NCI-H748 (cell line): ENCODE measurements around the gene SAMD4B.
"Not testable (repeated sequence)": the region's sequence is repeated elsewhere in the genome, so short reads cannot be mapped to it uniquely, and the experiment has no call there.

ENCODE experiments used
- DNase-seq: peaks from one replicate; lab custom pipeline; 2025; ENCODE audit not compliant: unreplicated experiment; lab: John Stamatoyannopoulos, UW

Gene SAMD4B

DNA sequence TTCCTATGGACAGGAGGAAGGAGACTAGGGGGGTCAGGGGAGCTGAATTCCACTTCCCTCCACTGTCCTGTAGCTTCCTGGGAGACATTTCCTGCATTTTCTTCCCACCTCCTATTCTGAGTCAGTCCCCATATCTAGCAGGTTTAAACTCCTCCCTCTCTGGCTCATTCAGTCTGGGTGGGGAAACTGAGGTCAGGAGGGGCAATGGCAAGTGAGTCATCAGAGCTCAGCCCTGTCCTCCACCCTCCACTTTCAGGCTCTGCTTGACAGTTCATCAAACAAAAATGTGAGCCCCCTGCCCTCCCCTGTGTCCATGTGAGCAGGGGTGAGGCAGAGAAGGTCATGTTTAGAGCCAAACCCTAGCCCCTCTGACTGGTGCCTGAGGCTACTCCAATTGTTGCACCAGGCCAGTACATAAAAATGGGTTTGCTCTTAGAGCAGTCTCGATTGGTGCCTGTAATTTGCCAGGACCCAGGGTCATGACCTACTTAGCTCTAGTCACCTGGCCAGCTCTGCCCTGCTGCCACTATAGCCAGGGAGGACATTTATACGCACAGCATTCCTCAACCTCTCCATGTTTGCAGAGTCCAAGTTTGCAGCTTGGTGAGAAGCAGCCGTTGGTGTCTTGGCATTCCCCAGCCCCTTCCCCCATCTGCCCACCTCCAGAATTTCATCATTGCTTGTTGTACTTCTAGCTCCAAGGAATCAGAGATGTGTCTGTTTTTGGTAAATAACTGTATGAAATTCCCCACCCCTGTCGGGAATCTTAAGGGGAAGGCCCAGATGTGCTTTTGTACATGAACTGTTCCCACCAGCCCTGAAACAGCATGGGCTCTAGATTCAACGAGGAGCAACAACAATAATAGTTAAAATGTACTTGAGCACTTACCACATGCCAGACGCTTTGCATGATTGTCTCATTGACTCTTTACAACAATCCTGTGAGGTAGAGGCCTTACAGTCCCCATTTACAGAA is 20.7 kb downstream of the SAMD4B start:
- DNase-seq = no peak

DNA sequence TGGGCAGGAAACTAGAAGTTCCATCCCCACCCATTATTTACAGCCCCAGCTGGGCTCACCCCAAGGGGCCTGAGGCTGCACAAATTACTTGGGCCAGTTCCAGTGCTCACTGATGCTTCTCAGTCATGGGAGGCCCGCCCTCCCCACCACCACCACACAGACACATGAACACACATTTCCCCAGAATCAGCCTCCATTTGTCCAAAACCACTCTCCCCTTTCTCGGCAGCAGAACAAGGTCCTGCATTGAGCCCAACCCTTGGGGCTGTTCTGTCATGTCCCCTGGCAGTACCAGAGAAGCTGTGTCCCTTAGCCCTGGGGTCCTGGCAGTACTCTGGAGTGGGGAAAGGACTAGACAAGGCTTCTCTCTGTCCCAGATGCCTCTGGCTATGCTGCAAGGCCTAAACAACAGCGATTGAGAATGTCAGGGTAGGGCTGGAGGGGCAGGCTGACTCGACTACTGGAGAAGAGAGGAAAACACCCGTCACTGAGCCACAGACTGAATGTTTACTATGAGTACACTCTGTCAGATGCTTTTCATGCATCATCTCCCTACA is 21.8 kb downstream of the SAMD4B start:
- DNase-seq = no peak

DNA sequence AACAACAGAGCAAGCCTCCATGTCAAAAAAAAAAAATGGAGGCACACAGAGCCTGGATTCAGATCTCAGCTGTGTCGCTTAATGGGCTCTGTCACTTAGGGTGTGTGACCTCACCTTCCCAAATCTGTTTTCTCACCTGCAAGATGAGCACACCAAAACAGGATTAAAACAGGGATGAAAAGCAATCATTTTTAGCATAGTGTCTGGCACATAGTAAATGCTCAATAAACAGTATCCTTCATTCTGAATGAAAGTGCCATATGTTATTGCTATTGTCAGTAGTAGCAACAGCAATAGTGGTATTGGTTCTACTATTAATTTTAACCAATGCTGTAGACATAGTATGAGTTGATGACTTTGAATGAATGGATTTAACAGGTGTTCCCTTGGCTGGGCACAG is 23.3 kb downstream of the SAMD4B start:
- no peak for DNase-seq

DNA sequence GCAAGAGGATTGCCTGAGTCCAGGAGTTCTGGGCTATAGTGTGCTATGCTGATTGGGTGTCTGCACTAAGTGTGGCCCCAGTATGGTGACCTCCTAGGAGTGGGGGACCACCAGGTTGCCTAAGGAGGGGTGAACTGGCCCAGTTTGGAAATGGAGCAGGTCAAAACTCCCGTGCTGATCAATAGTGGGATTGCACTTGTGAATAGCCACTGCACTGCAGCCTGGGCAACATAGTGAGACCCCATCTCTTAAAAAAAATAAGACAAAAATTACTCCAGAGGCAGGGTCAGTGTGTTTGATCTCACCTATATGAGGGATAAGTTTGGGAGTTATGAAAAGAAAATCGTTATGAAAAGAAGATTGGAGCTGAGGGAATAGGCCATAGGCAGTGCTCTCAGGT is 27.0 kb downstream of the SAMD4B start:
- no peak for DNase-seq

DNA sequence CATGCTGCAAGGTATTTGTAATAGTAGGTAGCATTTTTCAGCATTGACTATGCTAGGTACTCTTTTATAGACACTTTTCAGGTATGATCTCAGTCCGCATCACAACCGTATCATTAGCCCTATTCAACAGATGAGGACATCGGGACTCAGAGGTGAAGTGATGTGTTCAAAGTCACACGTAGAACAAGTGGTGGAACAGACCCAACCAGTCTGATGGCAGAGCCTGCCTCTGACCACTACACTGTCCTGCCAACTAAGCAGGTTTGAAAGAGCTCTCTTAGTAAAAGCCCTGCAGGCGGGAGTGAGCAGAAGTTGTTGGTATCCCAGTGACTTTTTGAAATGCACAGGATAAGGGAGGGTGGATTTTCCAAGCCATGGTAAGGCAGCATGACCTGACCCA is 28.5 kb downstream of the SAMD4B start:
- DNase-seq = no peak

DNA sequence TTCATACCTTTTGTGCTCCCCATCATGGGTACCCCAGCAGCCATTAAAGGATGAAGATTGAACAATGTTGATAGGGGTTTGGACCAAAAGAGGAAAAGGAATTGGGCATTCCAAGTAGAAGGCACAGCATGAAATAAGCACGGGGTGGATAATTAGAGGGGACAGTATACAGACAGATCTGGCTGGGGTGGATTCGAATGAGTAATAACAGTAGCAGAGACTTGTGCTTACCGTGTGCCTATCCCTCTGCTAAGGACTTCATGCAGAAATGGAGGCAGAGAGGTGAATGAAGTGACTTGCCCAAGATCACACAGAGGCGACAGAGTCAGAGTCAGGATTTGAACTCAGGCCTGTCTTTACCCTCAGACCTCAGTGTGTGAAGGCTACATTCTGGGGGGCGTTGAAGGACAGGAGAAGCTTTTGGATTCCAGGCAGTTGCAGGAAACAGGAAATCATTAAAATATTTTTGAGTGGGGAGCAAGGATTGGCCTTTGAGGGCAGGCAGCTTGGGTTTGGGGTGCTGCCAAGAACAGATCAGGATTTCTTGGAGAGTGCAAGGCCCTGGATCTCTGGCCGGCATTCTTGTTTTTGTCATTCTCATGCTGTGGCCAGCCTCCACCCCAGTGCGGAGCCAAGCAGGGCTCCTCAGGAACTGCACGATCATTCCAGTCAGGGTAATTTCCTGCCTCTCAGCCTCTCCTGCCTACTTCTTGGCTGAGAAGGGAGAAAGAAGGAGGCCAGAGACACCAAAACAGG is 30.0 kb downstream of the SAMD4B start:
- no peak for DNase-seq

DNA sequence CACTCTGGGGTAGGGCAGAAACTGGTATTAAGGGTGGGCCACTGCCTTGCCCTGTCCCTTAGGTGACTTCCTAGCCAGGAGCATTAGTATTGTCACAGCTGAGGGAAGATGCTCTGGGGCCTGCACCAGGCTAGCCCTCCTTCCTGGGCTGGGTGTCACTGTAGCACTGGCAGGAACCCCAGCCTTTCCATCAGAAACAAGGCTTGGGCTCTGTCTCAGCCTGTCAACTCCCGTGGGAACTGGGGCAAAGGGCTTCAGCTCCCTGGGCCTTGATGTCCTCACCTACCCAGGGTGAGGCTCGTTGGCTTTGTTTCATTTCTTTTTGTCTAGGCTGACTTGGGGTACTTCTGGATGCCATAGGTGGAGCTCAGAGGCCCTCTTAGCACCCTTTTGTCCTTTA is 30.7 kb downstream of the SAMD4B start:
- DNase-seq = no peak

DNA sequence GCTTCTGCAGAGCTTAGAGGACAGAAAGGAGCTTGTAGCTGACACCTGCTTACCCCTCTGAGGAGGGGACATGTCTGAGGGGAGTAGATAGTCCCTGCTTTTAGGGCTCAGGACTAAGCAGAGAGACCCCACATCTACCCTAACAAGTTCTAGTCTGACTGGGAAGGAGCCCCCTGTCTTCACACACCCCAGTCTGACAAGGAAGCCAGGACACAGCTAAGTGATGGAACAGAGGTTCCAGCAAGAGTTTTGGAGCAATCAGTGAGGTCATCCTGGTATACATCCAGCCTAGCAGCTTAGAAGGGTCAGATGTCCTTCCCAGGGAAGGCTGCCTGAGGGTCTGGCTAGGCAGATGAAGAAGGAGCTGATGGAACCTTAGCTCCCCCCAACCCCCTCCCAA is 33.7 kb downstream of the SAMD4B start:
- no peak for DNase-seq

DNA sequence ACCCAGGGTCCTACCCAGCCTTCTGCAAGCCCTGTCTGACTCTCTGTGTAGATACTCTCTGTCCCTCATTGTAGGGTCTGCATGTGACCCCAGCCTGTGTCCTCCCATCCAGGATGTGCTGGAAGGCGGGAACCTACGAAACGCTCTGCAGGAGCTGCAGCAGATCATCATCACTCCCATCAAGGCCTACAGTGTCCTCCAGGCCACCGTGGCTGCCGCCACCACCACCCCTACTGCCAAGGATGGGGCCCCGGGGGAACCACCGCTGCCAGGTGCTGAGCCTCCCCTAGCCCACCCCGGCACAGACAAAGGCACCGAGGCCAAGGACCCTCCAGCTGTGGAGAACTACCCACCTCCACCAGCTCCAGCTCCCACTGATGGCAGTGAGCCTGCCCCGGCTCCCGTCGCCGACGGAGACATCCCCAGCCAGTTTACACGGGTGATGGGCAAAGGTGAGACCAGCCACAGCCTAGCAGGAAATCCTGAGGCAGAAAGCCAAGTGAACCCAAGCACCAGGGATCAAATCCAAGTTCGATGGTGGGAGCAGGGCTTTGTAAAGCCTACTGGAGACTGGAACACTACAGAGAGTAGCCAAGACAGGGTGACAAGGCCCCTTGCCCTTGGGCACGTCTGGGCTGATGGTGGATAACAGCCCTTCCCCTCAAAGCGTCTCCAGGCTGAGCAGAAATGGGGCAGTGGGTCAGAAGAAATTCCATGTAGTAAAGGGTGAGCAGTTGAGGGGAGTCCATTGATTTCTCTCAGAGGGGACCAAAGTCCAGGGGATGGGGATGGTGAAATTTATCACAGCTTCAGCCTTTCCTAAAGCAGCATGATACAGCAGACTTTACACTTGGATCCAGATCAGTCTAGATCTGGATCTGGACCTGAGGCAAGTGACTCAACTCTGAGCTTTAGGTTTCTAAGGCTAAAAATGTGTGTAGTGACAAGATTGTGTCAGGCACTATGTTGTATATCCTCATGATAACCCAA is 35.4 kb downstream of the SAMD4B start:
- DNase-seq = no peak

DNA sequence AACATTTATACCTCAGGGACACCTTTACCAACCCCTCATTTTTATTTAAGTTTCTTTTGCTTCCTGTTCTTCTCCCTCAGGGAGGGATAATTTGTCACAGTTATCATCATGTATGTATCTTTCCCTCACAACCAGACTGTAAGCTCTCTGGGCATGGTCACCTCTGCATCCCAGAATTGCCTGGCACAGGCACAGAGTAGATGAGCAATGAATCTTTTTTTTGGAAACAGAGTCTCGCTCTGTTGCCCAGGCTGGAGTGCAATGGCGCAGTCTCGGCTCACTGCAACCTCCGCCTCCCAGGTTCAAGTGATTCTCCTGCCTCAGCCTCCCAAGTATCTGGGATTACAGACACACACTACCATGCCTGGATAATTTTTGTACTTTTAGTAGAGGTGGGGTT is 37.1 kb downstream of the SAMD4B start:
- DNase-seq = not testable (repeated sequence)

DNA sequence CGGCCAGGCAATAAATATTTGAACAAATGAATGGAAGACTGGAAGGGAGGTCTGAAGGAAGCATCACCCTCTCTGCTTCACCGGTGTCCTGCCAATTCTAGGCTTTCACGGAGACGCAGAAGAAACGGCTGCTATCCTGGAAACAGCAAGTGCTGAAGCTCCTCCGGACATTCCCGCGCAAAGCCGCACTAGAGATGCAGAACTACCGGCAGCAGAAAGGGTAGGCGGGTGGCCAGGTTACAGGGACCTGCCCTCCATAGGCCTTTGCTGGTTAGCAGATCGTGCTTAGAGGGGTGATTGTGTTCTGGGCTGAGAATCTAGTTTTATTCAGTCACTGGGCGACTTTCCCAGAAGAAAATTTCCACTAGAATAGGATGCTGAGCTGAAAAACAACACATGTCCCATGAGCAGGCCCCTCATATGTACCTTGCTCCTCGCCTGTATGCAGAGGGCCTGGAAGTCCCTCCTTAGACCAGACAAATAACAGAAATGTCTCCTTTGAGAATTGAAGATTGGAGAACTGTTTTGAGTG is 37.7 kb downstream of the SAMD4B start:
- DNase-seq = no peak

DNA sequence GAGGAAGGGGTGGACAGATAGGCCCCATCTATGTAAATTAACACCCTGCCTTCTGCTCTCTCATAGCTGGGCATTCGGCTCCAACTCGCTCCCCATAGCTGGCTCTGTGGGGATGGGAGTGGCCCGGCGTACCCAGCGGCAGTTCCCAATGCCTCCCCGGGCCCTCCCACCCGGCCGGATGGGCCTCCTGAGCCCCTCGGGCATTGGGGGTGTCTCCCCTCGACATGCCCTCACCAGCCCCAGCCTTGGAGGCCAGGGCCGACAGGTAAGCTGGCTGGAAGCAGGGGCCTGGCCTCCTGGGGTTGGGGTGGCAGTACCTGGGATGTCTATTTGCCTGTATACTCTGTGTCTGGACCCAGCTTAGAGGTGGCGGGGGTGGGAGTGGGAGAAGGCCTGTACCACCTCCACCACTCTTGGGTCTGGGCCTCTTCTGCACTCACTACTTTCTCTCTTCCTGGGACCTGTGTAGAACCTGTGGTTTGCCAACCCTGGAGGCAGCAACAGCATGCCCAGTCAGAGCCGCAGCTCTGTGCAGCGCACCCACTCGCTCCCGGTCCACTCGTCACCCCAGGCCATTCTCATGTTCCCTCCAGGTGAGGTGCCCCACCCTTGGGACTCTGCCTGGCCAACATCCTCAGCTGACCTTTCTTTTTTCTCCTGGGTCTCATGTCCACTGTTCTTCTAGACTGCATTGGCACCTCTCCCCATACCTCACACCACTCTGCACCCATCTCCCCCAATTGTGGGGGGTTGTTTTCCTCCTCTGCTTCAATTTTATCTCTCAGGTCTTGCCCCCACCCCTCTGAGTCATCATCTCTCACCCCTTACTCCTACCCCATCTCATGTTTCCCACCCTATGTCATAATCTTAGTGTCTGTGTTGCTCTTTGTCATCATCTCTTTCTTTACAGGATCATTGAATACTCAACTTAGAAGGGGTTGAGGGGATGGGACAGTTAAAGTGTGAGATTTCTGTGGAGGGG is 38.6 kb downstream of the SAMD4B start:
- DNase-seq = no peak

DNA sequence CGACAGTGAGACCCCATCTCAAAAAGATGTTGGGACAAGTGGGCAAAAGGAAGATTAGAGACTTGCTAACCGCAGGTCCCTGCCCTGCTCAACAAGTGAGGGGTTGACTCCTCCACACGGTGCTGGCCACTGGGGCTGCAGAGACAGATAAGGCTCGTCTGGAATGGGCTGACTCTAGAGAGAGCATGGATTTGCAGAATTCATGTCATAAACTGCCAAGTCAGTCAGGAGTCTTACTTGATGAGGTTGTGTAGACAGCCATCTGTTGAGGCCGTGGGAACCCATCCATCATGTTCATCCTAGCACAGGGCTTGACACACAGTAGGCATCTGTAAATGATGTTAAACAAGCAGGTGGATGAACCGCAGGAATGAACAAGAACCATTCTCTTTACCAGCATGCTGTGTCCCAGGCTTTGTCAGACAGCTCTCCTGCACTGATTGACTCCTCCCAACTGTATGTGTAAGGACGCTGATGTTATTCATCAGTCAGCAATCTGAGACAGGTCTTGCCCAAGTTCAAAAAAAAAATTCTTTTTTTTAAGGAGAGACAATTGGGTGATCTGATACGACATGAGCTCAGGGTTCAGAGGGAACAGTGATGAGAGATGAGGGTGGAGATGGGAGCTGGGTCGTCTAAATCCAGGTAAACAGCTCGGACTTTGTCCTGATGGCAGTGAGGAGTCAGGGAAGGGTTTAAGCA is 39.8 kb downstream of the SAMD4B start:
- DNase-seq = no peak

DNA sequence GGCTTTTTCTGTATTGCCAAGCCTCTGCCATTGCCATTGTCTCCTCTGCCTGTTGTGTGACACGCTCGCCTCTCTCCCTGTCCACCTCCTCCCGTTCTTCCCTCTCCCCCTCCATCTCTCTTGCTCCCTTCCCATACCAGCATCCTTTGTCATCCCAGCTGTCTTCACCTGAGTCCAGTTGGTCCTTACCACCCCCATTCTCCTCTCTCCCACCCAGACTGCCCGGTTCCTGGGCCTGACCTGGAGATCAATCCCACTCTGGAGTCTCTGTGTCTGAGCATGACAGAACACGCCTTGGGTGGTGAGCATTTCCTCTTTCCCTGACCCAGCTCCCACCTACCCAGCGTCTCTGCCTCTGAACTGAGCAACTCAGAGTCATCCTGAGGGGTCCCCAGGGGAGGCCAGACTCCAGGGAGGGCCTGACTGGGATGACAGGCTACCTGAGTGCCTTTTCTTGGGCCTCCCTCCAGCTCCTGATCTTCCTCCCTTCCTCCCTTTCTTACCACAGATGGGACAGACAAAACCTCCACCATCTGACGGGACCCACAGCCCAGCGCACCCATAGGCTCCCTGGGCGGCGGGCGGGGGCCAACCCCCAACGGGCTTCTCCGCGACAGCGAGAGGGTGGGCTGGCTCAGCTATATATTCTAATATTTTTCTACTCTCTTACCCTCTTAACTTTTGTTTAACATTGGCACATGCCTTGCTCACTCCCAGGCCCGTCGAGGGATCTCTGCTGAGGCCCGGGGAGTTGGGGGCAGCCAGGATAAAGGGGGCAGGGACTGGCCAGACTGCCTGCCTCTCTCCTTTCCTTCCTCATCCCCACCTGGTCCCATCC is 41.0 kb downstream of the SAMD4B start:
- no peak for DNase-seq

DNA sequence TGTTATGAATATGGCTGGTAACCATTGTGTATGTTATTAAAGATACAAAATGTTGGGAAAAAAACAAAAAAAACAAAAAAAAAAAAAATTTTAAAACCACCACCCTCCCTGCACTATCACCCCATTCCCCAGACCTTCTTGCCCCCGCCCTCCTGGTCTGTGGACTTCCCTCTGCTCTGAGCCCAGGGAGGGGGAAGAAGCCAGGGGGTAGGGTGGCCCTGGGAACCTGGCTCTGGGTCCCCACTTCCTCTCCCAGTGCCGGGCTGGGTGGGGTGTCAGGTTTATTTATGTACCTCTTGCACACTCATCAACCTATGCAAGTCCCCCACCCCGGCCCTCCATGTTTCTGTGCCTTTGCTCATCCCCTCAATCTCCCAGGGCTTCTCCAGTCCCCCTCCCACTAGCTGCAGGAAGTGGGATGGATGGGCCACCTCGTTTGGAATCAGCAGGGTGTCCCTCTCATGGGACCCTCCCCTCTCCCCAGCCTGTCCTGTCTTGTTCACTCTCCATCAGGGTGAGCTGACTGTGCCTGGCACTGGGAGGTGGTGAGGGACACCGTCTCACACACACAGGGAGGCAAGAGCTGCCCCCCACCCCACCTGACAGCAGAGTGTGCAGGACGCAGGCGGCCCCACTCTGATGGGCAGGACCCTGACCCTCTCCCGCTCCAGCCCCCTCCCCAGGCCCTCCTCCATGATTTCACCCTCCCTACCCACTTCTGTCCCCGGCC is 42.8 kb downstream of the SAMD4B start:
- DNase-seq = no peak

DNA sequence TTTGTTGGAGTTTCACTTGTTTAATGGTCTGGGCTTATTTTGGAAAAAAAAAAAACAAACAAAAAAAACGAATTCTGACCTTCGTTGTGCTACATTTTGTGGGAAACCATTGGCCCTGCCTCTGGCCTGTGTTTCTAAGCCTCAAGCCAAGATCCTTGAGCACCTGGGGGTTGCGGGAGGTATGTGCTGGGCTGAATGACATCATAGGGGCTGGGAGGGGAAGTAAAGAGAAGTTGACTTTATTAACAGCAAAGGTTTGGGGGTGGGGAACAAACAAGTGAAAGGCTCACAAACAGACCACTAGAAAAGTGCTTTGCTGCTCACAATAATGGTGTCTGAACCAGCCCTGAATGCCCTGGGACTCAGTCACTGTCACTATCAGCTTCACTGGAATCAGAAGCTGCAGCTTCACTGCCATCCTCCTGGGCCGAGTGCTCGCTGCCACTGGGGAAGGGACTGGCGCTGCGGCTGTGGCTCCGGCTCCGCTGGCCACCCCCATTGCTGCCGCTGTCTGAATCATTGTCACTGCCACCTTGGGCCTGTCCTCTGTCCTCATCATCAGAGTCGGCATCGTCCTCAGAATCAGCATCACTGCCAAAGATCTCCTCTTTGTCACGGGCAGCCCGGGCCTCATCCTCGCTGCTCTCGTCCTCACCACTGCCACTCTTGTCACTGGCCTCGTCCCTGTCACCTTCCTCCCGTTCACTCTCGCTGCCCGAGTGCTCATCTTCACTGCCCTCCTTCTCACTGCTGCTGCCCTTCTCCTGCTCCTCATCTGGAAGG is 43.6 kb downstream of the SAMD4B start:
- no peak for DNase-seq
